Spleen (tissue), 11 donors: Measurements from ENCODE around the gene INPP4B. TPM values are rescaled to one million over a fixed set of nuclear protein-coding genes. Genes with fewer than 3 reads are reported as not detected.

ENCODE experiments used
- DNase-seq: peaks from one replicate; pipeline ENCODE4 v3.0.0-alpha.2; 2020
- H3K27ac ChIP-seq, 8 donors: fragments of 200-600 bp; sonication (generic) in 7 of 8; 1 replicate in 4 of 8; 2 replicates in 4 of 8; pipeline versions ENCODE4 v1.5.0 to v1.8.0; 2016 to 2021; ENCODE audit warnings: inconsistent platforms in 4 of 8, mild to moderate bottlenecking in 4 of 8, moderate library complexity in 1 of 8
- H3K27me3 ChIP-seq, 7 donors: fragments of 200-600 bp; sonication (generic) in 6 of 7; replicated peaks in 1 of 7; 1 replicate in 4 of 7; 2 replicates in 3 of 7; pipeline versions ENCODE4 v1.5.0 to v1.8.0; 2016 to 2021; ENCODE audit warnings: inconsistent platforms in 3 of 7, mild to moderate bottlenecking in 1 of 7
- H3K36me3 ChIP-seq, 6 donors: fragments of 200-600 bp; sonication (generic) in 5 of 6; 1 replicate in 4 of 6; 2 replicates in 2 of 6; pipeline versions ENCODE4 v1.5.0 to v1.8.0; 2016 to 2021; ENCODE audit warnings: inconsistent platforms in 2 of 6
- H3K4me1 ChIP-seq, 6 donors: fragments of 200-600 bp; sonication (generic) in 5 of 6; 1 replicate in 3 of 6; 2 replicates in 3 of 6; pipeline versions ENCODE4 v1.5.0 to v1.8.0; 2016 to 2021; ENCODE audit warnings: inconsistent platforms in 3 of 6
- H3K4me3 ChIP-seq, 8 donors: fragments of 200-600 bp; sonication (generic) in 7 of 8; 1 replicate in 4 of 8; 2 replicates in 4 of 8; pipeline versions ENCODE4 v1.5.0 to v1.8.0; 2016 to 2021; ENCODE audit warnings: inconsistent platforms in 4 of 8, mild to moderate bottlenecking in 4 of 8, moderate library complexity in 2 of 8
- H3K9me3 ChIP-seq, 8 donors: fragments of 200-600 bp; sonication (generic) in 7 of 8; 1 replicate in 4 of 8; 2 replicates in 4 of 8; pipeline versions ENCODE4 v1.5.0 to v1.8.0; 2016 to 2021; ENCODE audit warnings: inconsistent platforms in 4 of 8
- POLR2A ChIP-seq, 3 donors: fragments of 450-650 bp; IDR thresholded peaks; one replicate each; pipeline ENCODE4 v1.5.1; 2017; ENCODE audit warnings: antibody characterized with exemption in 3 of 3, mild to moderate bottlenecking in 1 of 3
- POLR2AphosphoS5 ChIP-seq, 3 donors: sonication (generic); formaldehyde crosslinking; IDR thresholded peaks; one replicate each; pipeline ENCODE4 v1.5.1; 2017; ENCODE audit warnings: antibody characterized with exemption in 3 of 3
- WGBS, 5 donors: extraction: QIAGEN DNeasy Blood & Tissue Kit in 3 of 5; methylation state at CpG; one replicate each; pipeline versions ENCODE4 v1.1.5 to v1.1.7; 2013 to 2018; 5-methylcytosine and 5-hydroxymethylcytosine counted together
- intact Hi-C: fragments of 100-400 bp; cut with DNase I; formaldehyde crosslinking; loops from one replicate; pipeline ENCODE4 v1.15.0; 2023; ENCODE audit warnings: low total_unique reads
- polyA plus RNA-seq, 3 donors: library from polyadenylated mRNA; stranded (reverse); fragments of 200-250 nt; gene quantifications; one replicate each; pipeline ENCODE4 v1.2.1, GENCODE V29; 2013
- total RNA-seq, 7 donors: library from RNA; depleted of rRNA in 3 of 7; stranded (reverse); fragments of >200 nt in 3 of 7; fragmentation: NEBNext Ultra II Directional in 4 of 7; extraction: Animal tissue kit (Norgen Biotek cat#: 25700) in 4 of 7; gene quantifications; one replicate each; pipeline versions ENCODE4 v1.1.0 to v1.2.1, GENCODE V29; 2016 to 2021
- TF ChIP-seq, protein P1 (sequence below), 11 experiments: fragments of 200-600 bp in 7 of 11; fragments of 450-650 bp in 4 of 11; sonication (generic) in 4 of 11; IDR thresholded peaks in 8 of 11; conservative IDR thresholded peaks in 3 of 11; 1 replicate in 7 of 11; 2 replicates in 4 of 11; pipeline versions ENCODE4 v1.4.0 to v1.8.0; 2016 to 2021; ENCODE audit warnings: antibody characterized with exemption in 11 of 11, inconsistent platforms in 4 of 11, mild to moderate bottlenecking in 1 of 11
- donor health status: healthy with polysubstance abuse.
- donor health status: DM: no; HTN: no; CAD: no; lungs with moderate emphysema.
- donor health status: DM: no; HTN: no; CAD: no.
- donor health status: Bipolar disorder and iron deficiency.
- donor health status: healthy.
- donor health status: DM: no; HTN: no; CAD: no.
- donor health status: DM: yes; HTN: yes; CAD: no.

The INPP4B gene
- total and polyA plus RNA-seq, 10 donors, result 0.78 to 31.6 (median 26.8) TPM

DNA sequence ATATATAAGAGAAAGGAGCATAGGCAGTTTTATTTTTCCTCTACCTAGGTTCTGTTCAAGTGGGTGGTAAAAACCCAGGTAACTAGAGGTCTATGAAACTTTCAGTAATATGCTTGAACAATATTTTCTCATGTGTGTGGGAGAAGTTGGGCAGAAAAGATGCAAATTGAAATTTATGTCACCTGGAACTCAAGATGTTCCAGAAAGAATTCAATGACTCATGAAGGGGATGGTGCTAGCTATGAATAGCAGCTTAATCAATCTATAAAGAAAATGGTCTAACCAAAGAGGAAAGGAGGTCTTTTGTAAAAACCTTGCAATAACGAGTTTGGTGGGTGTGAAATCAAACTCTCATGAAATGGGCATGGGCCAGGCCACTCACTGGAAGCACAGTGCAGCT, 263.8 kb downstream of the INPP4B start:
- TF ChIP-seq POLR2AphosphoS5 (IDR thresholded peaks at IDR 0.05) (no peak), POLR2A (IDR thresholded peaks at IDR 0.05) (no peak)
- TF ChIP-seq, protein P1, sequence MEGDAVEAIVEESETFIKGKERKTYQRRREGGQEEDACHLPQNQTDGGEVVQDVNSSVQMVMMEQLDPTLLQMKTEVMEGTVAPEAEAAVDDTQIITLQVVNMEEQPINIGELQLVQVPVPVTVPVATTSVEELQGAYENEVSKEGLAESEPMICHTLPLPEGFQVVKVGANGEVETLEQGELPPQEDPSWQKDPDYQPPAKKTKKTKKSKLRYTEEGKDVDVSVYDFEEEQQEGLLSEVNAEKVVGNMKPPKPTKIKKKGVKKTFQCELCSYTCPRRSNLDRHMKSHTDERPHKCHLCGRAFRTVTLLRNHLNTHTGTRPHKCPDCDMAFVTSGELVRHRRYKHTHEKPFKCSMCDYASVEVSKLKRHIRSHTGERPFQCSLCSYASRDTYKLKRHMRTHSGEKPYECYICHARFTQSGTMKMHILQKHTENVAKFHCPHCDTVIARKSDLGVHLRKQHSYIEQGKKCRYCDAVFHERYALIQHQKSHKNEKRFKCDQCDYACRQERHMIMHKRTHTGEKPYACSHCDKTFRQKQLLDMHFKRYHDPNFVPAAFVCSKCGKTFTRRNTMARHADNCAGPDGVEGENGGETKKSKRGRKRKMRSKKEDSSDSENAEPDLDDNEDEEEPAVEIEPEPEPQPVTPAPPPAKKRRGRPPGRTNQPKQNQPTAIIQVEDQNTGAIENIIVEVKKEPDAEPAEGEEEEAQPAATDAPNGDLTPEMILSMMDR (IDR thresholded peaks at IDR 0.05 in 8 of 11, conservative IDR thresholded peaks at IDR 0.05 in 3 of 11), result no peak

GRCh38 chr4:142581881-142582280, 264.2 kb downstream of the INPP4B start:
- DNase-seq, result no peak
- Histone ChIP-seq H3K4me3 (no peak overlapping the region), H3K36me3 (no peaks in the 10 kb centered on the region), H3K4me1 (no peaks in the 10 kb centered on the region), H3K27ac (no peak overlapping the region), H3K9me3 (no peaks in the 10 kb centered on the region), H3K27me3 (no peaks in the 10 kb centered on the region)
- intact Hi-C loops, result no loop called here
- 88 to 100% (median 96%) methylated on average over 1 of the region's 1 CpG for WGBS, 5 donors
- TF ChIP-seq, protein P1 (IDR thresholded peaks at IDR 0.05 in 8 of 11, conservative IDR thresholded peaks at IDR 0.05 in 3 of 11), result no peak
- no peak for TF ChIP-seq POLR2AphosphoS5 (IDR thresholded peaks at IDR 0.05)
- no peak for TF ChIP-seq POLR2A (IDR thresholded peaks at IDR 0.05)

More for the DNA sequence above, 263.8 kb downstream of the INPP4B start:
- H3K4me1 ChIP-seq, result no peaks in the 10 kb centered on the region
- H3K9me3 ChIP-seq, result no peaks in the 10 kb centered on the region
- H3K36me3 ChIP-seq, result no peaks in the 10 kb centered on the region
- H3K27me3 ChIP-seq, result no peaks in the 10 kb centered on the region
- no peak overlapping the region for H3K4me3 ChIP-seq
- H3K27ac ChIP-seq, result no peak overlapping the region
- 37 to 81% (median 60%) methylated on average over 1 of the region's 1 CpG for WGBS, 5 donors
- intact Hi-C loops, result no loop called here
- DNase-seq, result no peak

DNA sequence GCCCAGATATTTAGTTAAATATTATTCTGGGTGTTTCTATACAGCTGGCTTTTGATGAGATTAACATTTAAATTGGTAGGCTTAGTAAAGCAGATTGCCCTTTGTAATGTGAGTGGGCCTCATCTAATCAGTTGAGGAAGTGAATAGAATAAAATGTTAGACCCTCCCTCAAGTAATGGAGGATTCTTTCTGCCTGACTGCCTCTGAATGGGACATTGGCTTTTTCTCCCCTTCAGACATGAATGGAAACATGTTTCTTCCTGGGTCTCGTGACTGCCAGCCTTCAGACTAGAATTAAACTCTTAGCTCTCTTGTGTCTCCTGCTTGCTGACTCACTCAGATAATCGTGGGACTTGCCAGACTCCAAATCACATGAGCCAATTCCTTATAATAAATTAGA, 266.7 kb downstream of the INPP4B start:
- Histone ChIP-seq H3K9me3 (no peaks in the 10 kb centered on the region), H3K4me3 (no peak overlapping the region), H3K36me3 (no peaks in the 10 kb centered on the region), H3K4me1 (no peaks in the 10 kb centered on the region), H3K27ac (no peak overlapping the region), H3K27me3 (no peaks in the 10 kb centered on the region)
- DNase-seq, result no peak
- WGBS, 5 donors, result 65 to 78% (median 77%) methylated on average over 2 of the region's 2 CpGs
- intact Hi-C loops, result no loop called here
- TF ChIP-seq POLR2A (IDR thresholded peaks at IDR 0.05) (no peak), POLR2AphosphoS5 (IDR thresholded peaks at IDR 0.05) (no peak)
- TF ChIP-seq, protein P1 (IDR thresholded peaks at IDR 0.05 in 8 of 11, conservative IDR thresholded peaks at IDR 0.05 in 3 of 11), result no peak

DNA sequence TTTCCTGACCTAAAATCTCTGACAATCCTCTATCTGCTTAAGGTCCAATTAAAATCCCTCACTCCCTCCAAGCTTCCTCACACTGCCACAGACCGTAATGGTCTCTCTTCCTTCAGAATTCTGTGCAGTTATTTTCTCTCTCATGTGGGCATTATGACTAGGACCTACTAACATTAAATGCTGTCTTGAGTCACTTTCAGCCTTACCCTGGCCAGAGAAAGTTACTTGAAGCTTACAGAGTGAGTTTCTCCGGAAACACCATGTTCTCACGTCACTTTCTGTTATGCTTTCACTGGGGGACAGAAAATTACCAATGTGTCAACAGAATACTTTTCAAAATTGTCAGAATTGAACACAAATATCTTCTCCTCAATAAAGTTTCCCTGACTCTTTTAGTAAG, 271.8 kb downstream of the INPP4B start:
- no peaks in the 10 kb centered on the region for H3K27me3 ChIP-seq
- DNase-seq, result no peak
- no peaks in the 10 kb centered on the region for H3K4me1 ChIP-seq
- no peak overlapping the region for H3K4me3 ChIP-seq
- no peak for TF ChIP-seq POLR2AphosphoS5 (IDR thresholded peaks at IDR 0.05)
- no peak for TF ChIP-seq POLR2A (IDR thresholded peaks at IDR 0.05)
- TF ChIP-seq, protein P1 (IDR thresholded peaks at IDR 0.05 in 8 of 11, conservative IDR thresholded peaks at IDR 0.05 in 3 of 11), result no peak
- no peak overlapping the region for H3K27ac ChIP-seq
- no peaks in the 10 kb centered on the region for H3K36me3 ChIP-seq
- H3K9me3 ChIP-seq, result no peaks in the 10 kb centered on the region
- 79 to 90% (median 83%) methylated on average over 3 of the region's 3 CpGs for WGBS, 5 donors
- intact Hi-C loops, result no loop called here
